NT2/D1 (cell line): Measurements from ENCODE around the gene CFAP74.

ENCODE experiments used
- SUZ12 ChIP-seq: IDR thresholded peaks from 2 replicates; pipeline ENCODE4 v1.6.1; 2011; ENCODE audit not compliant: insufficient read length, insufficient read depth; ENCODE audit errors: extremely low read depth
- YY1 ChIP-seq: IDR thresholded peaks from 2 replicates; pipeline ENCODE4 v1.6.1; 2011; ENCODE audit not compliant: insufficient read length, insufficient read depth
- ZNF274 ChIP-seq: IDR thresholded peaks from 2 replicates; pipeline ENCODE4 v1.6.1; 2011; ENCODE audit warnings: mild to moderate bottlenecking, low read depth, low read length

DNA sequence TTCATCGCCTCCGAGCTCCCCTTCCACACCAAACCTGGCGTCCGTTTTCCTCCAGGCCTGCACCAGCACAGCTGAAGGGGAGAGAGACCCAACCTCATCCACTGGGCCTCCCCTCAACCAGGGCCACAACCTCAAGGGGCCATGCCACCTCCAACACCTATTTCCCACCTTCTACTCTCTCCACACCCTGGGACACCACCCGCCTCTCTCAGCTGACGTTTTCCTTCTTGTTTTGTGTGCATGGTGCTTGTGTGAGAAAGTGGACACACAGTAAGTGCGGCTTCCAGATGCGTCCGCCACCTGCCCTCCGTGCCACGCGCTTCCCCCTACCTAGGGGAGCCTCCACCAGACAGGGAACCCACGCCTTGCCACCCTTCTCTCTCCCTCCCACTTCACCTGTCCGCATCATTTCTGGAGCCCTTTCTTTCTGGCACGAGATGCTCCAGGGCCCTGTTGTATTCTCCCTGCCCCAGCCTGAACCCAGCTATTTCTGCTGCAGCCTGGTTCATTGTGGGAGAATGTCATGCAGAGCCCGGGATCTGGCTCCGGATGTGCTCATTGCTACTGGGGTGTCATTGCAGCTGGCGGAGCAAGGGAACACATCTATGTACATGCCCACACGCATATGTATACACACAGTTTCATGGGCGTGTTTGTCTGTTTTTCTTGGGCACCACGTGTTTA lies 111.4 kb downstream of the CFAP74 start:
- TF ChIP-seq ZNF274 (no peak), YY1 (no peak), SUZ12 (no peak)
